Measurements from ENCODE around the gene SH3BP1. TPM values are rescaled to one million over a fixed set of nuclear protein-coding genes. Genes with fewer than 3 reads are reported as not detected.

The SH3BP1 gene
- total RNA-seq, 4 donors from 2014 or later: 2.9 to 4.9 (median 3.2) TPM

- Histone ChIP-seq H3K4me1 (peaks cover 0 to 45% (median 12%) of the 10 kb centered on the region in 3 donors), H3K27me3 (no peaks in the 10 kb centered on the region), H3K9me3 (no peaks in the 10 kb centered on the region), H3K4me3 (no peak overlapping the region), H3K27ac (no peak overlapping the region), H3K36me3 (peaks cover 0 to 28% of the 10 kb centered on the region in 2 donors)
- no peak for ATAC-seq
- WGBS, 2 donors (ENCODE audit: low coverage in 1 of 2): 72 to 74% methylated on average over 12 to 13 of the region's 16 CpGs
- TF ChIP-seq, protein P1, sequence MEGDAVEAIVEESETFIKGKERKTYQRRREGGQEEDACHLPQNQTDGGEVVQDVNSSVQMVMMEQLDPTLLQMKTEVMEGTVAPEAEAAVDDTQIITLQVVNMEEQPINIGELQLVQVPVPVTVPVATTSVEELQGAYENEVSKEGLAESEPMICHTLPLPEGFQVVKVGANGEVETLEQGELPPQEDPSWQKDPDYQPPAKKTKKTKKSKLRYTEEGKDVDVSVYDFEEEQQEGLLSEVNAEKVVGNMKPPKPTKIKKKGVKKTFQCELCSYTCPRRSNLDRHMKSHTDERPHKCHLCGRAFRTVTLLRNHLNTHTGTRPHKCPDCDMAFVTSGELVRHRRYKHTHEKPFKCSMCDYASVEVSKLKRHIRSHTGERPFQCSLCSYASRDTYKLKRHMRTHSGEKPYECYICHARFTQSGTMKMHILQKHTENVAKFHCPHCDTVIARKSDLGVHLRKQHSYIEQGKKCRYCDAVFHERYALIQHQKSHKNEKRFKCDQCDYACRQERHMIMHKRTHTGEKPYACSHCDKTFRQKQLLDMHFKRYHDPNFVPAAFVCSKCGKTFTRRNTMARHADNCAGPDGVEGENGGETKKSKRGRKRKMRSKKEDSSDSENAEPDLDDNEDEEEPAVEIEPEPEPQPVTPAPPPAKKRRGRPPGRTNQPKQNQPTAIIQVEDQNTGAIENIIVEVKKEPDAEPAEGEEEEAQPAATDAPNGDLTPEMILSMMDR (IDR thresholded peaks at IDR 0.05): no peak
Measured at GRCh38 chr22:37684803-37685615, 45.5 kb downstream of the SH3BP1 start.

DNA sequence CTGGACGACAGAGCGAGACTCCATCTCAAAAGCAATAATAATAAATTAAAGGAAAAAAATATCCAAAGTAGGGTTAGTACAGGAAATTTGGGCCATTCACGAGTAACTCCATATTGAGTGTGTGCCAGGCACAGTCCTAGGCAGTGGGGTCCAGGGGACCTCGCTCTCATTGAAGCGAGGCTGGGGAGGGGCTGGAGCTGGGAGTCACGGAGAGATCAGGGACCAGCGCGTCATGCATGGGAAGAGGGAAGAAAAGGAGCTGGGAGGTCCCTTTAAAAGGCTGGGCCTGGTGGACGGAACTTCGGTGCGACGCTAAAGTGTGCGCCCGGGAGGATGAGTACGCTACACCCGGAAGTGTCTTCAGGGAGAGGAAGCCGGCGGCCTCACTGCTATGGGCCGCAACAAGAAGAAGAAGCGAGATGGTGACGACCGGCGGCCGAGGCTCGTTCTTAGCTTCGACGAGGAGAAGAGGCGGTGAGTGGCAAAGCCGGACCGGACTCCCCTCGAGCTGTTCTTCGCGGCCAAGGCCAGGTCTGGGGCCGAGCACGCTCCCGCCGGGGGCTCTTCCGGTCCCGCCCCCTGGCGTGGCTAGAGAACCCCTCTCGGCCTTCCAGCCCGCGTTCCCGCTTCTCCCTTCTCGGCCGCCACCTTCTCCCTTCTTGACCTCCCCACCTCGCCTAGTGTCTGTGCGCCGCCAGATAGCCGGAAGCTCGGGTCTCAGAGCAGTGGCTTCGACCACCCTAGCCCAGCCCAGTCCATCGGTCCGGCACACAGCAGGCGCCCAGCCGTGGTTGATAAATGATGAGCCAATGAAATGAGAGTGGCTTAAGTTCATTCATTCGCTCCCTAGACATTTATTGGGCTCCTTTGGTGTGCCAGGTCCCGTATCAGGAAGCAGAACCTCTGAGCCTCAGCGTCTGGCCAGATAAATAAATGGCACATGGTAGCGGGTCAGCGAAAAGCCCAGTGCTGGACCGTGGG is 46.8 kb downstream of the SH3BP1 start, which contains the start of gene NOL12:
NOL12 (plus strand) TSS at position 342 of the 981 bp plus-strand sequence; CDS start at position 392, 50 bp downstream.
- Histone ChIP-seq H3K27me3 (no peaks in the 10 kb centered on the region), H3K4me1 (peaks cover 0 to 32% (median 12%) of the 10 kb centered on the region in 3 donors), H3K36me3 (peaks cover 0 to 36% of the 10 kb centered on the region in 2 donors), H3K27ac (peak within 1 kb of the TSS; percentile 52 to 91 (median 89)), H3K4me3 (peak within 1 kb of the TSS; percentile 70 to 84), H3K9me3 (no peaks in the 10 kb centered on the region)
- peak; percentile 92 for ATAC-seq
- TF ChIP-seq, protein P1 (IDR thresholded peaks at IDR 0.05): peak in 3 of 4 experiments; percentile 7 to 49 (median 18)
- TF ChIP-seq POLR2A (IDR thresholded peaks at IDR 0.05) (peak; percentile 20 to 39), EP300 (IDR thresholded peaks at IDR 0.05) (no peak), POLR2AphosphoS5 (IDR thresholded peaks at IDR 0.05) (peak; percentile 51)
- 1 to 2% methylated on average over 23 to 33 of the region's 62 CpGs for WGBS, 2 donors (ENCODE audit: low coverage in 1 of 2)

GRCh38 chr22:37690407-37690806 is 50.9 kb downstream of the SH3BP1 start:
- 80% methylated on average over 1 of the region's 7 CpGs; no CpG with 5 or more reads in 1 of the 2 donors for WGBS, 2 donors (ENCODE audit: low coverage in 1 of 2)
- ATAC-seq: no peak
- Histone ChIP-seq H3K36me3 (peaks cover 0 to 70% of the 10 kb centered on the region in 2 donors), H3K27me3 (no peaks in the 10 kb centered on the region), H3K9me3 (no peaks in the 10 kb centered on the region), H3K4me3 (no peak overlapping the region), H3K27ac (no peak overlapping the region), H3K4me1 (peaks cover 0 to 26% (median 9%) of the 10 kb centered on the region in 3 donors)
- no peak for TF ChIP-seq POLR2A (IDR thresholded peaks at IDR 0.05)
- no peak for TF ChIP-seq POLR2AphosphoS5 (IDR thresholded peaks at IDR 0.05)
- no peak for TF ChIP-seq EP300 (IDR thresholded peaks at IDR 0.05)
- TF ChIP-seq, protein P1 (IDR thresholded peaks at IDR 0.05): no peak

DNA sequence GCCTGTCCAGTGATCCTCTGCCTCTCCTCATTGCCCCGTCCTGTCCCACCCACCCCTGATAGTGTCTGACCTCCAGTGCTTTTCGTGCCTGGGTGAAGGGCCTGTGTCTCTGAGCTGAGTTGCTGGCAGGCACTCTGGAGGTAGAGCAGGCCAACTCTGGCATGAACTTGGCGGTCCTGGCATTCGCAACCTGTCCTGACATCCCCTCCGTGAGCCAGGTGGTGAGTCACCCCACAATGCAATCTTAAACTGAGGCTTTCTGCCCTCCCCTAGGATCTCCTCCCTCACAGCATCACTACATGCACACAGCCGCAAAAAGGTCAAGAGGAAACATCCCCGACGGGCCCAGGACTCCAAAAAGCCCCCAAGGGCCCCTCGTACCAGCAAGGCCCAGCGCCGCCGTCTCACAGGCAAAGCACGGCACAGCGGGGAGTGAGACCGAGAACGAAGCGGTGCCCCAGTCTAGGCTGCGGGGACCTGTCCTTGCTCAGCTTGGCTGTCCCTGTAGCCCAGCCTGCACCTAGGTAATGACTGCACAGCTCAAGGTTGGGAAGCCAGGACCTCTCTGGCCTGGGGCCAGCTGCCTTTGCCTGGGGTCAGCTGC is 51.5 kb downstream of the SH3BP1 start:
- no peaks in the 10 kb centered on the region for H3K9me3 ChIP-seq
- H3K27ac ChIP-seq: no peak overlapping the region
- WGBS, 2 donors (ENCODE audit: low coverage in 1 of 2): 80% methylated on average over 1 of the region's 18 CpGs; no CpG with 5 or more reads in 1 of the 2 donors
- TF ChIP-seq POLR2A (IDR thresholded peaks at IDR 0.05): no peak
- TF ChIP-seq POLR2AphosphoS5 (IDR thresholded peaks at IDR 0.05): no peak
- TF ChIP-seq, protein P1 (IDR thresholded peaks at IDR 0.05): no peak
- TF ChIP-seq EP300 (IDR thresholded peaks at IDR 0.05): no peak
- ATAC-seq: no peak
- no peaks in the 10 kb centered on the region for H3K27me3 ChIP-seq
- H3K4me3 ChIP-seq: no peak overlapping the region
- H3K36me3 ChIP-seq: peaks cover 0 to 70% of the 10 kb centered on the region in 2 donors
- peaks cover 0 to 28% (median 10%) of the 10 kb centered on the region in 3 donors for H3K4me1 ChIP-seq

Data from gastroesophageal sphincter (tissue), 4 donors.